ENCODE measurements around the gene TRAPPC14.

Gene TRAPPC14

DNA sequence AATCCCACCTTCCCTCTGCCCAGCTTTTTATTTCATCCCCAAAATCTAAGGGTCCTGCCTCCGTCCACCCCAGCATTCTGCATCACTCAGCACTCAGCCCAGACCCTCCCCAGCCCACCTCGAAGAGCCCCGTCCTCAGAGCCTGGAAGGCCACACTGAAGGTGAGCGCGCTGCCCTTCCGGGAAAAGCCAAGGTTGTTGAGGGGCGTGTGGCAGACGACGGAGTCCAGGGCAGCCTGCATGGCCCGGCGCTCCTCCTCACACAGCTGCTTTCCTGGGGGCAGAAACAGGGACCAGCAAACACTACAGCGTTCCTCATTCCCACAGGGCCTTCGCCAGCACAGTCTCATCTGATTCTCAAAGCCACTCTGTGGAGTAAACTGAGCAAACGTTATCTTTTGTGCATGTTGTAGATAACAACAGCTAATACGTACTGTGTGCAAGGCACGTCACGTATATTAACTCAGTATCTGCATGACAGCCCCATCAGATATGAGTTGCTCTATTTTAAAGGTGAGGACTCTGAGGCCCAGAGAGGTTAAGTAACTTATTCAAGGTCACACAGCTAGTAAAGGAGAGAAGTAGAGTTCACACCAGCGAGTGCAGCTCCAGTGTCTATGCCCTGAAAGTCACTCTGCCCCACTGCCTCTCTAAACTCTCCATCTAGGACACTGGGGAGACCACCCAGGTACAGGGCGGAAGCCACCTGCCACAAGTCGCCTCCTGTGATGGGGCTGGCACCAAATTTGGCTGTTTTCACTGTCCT, 2.8 kb downstream of the TRAPPC14 start:
- no peak overlapping the region for H3K4me3 ChIP-seq (ENCODE audit: low read length)
- no peak for DNase-seq (ENCODE audit: low read depth)

DNA sequence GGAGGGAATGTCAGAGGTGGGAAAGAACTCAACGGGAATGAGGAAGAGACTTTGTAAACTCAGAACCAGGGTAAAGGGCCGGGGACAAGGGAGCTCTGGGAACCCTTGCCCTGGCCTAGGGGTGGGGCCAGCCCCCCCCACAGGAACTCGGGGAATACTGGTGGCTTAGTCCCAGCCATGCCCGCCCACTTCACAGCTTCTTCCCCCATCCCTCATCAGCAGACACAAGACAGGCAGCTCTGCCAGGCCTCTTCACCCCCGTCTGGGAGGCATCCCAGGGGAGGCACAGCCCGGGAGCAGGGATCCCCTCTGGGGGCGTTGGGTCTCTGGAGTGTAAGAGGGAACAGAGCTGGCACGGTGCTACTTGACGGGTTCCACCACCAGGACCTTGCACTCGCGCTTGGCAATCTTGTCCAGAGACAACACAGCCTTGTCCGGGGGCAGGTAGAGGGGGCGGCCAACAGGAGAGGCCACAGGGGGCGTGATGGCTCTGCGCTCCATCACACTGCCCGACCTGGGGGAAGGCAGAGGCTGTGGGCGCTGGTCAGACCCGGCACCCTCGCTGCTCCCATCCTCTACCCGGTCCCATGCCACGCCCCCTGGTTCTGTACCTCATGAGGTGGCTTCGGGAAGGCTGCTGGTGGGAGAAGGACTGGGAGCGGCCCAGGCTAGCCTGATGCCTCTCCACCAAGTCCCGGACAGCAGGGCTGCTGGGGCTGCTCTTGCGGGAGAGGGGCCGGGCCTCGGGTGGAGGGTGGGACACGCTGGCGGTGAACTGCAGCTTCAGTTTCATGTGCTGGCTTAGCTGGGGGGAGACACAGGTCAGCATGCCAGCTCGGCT, 3.7 kb downstream of the TRAPPC14 start:
- TF ChIP-seq, protein P1, sequence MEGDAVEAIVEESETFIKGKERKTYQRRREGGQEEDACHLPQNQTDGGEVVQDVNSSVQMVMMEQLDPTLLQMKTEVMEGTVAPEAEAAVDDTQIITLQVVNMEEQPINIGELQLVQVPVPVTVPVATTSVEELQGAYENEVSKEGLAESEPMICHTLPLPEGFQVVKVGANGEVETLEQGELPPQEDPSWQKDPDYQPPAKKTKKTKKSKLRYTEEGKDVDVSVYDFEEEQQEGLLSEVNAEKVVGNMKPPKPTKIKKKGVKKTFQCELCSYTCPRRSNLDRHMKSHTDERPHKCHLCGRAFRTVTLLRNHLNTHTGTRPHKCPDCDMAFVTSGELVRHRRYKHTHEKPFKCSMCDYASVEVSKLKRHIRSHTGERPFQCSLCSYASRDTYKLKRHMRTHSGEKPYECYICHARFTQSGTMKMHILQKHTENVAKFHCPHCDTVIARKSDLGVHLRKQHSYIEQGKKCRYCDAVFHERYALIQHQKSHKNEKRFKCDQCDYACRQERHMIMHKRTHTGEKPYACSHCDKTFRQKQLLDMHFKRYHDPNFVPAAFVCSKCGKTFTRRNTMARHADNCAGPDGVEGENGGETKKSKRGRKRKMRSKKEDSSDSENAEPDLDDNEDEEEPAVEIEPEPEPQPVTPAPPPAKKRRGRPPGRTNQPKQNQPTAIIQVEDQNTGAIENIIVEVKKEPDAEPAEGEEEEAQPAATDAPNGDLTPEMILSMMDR (conservative IDR thresholded peaks at IDR 0.05; ENCODE audit: low read depth, low read length) = no peak
- H3K4me3 ChIP-seq (ENCODE audit: low read length) = no peak overlapping the region
- DNase-seq (ENCODE audit: low read depth) = no peak

More for the DNA sequence above, 2.8 kb downstream of the TRAPPC14 start:
- TF ChIP-seq, protein P1 (conservative IDR thresholded peaks at IDR 0.05; ENCODE audit: low read depth, low read length) = no peak

DNA sequence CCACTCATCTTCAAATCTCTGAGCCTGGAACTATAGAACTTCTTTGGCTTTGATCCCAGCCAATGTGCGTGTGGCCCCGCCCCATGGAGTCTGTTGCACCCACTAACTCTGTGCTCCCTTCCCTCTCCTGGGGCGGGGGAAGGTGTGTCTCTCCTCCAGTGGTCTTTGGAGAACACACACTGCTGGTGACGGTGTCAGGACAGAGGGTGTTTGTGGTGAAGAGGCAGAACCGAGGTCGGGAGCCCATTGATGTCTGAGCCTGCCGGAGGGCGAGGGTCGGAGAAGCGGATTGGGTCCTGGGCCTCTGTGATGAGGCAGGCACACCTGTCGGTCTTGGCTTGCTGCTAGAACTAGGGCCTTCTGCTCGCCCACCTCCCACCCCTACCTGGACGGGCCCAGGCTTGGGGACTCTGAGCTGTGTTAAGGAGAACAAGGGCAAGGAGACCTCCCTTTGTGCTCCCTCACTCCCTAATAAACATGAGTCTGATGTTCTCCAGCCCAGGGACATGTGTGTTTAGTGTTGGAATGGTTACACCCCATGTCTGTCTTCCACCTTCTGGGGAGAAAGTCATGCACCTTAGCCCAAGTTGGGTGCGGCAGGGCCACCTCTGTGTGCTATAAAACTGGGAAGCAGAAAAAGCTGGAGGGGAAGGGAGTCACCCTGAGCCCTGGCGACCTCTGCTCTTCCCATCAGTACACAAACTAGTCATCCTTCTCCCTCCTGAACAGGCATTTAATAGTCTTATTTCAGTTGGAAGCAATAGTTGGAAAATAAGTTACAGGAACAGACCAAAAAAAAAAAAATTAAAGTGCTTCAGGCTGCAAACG, 4.6 kb downstream of the TRAPPC14 start:
- H3K4me3 ChIP-seq (ENCODE audit: low read length) = no peak overlapping the region
- TF ChIP-seq, protein P1 (conservative IDR thresholded peaks at IDR 0.05; ENCODE audit: low read depth, low read length) = no peak
- DNase-seq (ENCODE audit: low read depth) = no peak

DNA sequence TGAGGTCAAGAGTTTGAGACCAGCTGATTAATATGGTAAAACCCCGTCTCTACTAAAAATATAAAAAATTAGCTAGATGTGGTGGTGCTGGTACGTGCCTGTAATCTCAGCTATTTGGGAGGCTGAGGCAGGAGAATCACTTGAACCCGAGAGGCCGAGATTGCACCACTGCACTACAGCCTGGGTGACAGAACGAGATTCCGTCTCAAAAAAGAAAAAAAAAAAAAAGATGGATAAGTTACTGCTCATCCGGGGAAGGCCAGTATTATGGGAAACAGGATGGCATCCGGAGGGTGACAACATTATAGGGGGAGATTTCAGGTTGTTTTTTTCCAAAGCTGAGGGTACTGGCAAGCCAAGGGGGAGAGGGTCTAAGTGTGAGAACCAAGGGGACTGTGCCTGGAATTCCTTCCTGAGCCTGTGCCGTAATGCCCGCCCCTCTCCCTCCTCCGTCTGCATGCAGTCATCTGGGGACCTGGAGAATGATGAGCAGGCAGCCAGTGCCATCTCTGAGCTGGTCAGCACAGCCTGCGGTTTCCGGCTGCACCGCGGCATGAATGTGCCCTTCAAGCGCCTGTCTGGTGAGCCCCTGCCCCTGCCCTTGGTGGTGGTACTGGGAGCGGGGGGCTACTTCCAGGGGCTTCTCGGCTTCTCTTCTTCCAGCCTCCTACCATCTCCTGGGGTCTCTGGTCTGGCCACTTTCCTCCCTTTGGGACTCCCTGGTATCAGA, 5.4 kb downstream of the TRAPPC14 start:
- H3K4me3 ChIP-seq (ENCODE audit: low read length) = no peak overlapping the region
- TF ChIP-seq, protein P1 (conservative IDR thresholded peaks at IDR 0.05; ENCODE audit: low read depth, low read length) = no peak
- DNase-seq (ENCODE audit: low read depth) = no peak

DNA sequence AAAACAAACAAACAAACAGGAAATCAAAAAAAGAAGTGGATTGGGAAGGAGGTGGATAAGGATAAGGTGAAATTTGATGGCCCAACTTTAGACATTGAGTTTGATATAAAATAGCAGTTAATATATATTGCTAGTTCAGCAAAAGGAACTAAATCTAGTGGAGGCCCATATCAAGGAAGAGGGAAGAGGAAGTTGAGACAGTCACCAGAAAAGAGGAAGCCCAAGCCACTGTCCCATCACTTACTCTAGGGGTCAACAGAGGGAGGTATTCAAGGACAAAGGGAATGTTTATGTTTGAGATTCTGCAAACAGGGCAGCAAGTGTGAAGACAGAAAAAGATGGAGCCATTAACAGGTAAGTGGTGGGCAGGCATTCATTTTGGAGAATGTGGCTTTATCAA, 6.1 kb downstream of the TRAPPC14 start:
- no peak overlapping the region for H3K4me3 ChIP-seq (ENCODE audit: low read length)
- no peak for DNase-seq (ENCODE audit: low read depth)
- TF ChIP-seq, protein P1 (conservative IDR thresholded peaks at IDR 0.05; ENCODE audit: low read depth, low read length) = no peak

DNA sequence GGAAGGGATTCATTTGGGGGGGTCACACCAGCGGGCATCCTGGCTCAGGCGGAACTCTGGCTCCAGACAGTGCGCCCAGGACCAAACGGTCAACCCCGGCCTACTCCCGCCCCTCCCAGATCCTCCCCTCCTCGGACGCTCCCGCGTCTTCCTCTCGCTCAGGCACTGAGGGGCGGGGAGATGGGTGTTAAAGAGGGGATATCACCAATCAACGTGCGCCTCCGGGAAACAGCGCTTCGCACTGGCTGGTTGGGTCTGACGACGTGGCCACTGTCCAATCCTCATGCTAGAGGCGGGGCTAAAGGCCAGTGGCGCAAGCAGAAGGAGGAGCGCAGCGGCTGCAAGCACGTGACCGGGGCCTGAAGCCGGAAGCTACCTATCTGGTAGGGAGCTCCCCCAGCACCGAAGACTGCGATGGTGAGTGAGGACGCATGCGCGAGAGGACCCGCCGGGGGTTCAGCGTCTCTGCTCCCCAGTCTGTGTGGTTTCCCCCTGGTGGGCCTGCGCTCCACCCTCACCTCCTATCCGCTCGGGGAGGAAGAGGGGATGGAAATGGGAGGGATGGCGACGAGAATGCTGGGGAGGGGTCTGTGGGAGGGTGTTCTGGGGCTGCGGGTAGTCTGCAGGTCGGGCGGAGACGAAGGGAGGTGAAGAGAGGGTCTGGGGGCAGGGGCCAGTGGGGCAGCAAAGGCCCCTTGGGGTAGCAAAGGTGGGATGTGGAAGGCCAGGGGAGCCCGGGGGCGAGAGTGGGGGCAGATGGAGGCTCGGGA, 9.8 kb downstream of the TRAPPC14 start, which contains the start of gene LAMTOR4:
Gene LAMTOR4, plus strand, starts transcription at position 360 of the 770 bp plus-strand sequence. Its CDS starts 55 bp downstream, at position 415.
- DNase-seq (ENCODE audit: low read depth) = peak; percentile 98
- TF ChIP-seq, protein P1 (conservative IDR thresholded peaks at IDR 0.05; ENCODE audit: low read depth, low read length) = peak; percentile 8
- H3K4me3 ChIP-seq (ENCODE audit: low read length) = peak within 1 kb of the TSS; percentile 98

Data from retinal pigment epithelial cell (primary cell).